LNCAP (cell line): ENCODE results near the gene CUX1.

ENCODE experiments used
- TF ChIP-seq, protein P1 (sequence below): fragments of 450-650 bp; IDR thresholded peaks from 2 replicates; pipeline ENCODE4 v1.5.1; 2017; ENCODE audit warnings: mild to moderate bottlenecking

CUX1 gene

DNA sequence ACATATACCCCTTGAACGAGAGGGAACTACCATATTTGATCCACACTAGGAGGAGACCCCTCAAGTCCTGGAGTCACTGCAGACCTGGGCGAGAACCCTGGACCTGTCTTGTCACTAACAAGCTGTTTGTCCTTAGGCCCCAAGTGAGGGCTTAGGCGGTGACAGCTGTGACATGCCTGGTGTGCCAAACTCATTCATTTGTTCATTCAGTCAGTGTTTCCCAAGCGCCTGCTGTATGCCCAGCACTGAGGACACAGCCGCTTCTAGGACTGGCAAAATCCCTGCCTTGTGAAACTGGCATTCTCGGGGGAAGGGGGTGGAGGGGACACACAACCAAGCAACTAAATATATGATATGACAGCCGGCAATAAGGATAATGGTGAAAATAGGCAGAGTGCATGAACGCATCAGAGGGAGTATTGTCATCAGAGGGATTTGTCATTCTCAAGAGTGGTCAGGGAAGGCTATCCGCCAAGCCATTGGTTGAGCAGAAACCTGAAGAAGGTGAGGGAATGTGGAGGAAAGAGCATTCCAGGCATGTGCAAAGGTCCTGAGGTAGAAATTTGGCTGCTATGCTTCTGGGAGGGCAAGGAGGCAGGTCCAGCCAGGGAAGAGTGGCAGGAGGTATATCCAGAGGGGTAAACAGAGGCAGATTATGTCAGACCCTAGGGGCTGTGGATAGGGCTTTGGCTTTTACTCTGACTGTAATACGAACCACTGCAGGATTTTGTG is 480.2 kb downstream of the CUX1 start:
- TF ChIP-seq, protein P1, sequence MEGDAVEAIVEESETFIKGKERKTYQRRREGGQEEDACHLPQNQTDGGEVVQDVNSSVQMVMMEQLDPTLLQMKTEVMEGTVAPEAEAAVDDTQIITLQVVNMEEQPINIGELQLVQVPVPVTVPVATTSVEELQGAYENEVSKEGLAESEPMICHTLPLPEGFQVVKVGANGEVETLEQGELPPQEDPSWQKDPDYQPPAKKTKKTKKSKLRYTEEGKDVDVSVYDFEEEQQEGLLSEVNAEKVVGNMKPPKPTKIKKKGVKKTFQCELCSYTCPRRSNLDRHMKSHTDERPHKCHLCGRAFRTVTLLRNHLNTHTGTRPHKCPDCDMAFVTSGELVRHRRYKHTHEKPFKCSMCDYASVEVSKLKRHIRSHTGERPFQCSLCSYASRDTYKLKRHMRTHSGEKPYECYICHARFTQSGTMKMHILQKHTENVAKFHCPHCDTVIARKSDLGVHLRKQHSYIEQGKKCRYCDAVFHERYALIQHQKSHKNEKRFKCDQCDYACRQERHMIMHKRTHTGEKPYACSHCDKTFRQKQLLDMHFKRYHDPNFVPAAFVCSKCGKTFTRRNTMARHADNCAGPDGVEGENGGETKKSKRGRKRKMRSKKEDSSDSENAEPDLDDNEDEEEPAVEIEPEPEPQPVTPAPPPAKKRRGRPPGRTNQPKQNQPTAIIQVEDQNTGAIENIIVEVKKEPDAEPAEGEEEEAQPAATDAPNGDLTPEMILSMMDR, result no peak

DNA sequence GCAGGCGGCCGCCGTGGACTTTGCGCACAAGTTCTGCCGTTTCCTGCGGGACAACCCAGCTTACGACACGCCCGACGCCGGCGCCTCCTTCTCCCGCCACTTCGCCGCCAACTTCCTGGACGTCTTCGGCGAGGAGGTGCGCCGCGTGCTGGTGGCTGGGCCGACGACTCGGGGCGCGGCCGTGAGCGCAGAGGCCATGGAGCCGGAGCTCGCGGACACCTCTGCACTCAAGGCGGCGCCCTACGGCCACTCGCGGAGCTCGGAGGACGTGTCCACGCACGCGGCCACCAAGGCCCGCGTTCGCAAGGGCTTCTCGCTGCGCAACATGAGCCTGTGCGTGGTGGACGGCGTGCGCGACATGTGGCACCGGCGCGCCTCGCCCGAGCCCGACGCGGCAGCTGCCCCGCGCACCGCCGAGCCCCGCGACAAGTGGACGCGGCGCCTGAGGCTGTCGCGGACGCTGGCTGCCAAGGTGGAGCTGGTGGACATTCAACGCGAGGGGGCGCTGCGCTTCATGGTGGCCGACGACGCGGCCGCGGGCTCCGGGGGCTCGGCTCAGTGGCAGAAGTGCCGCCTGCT is 483.3 kb downstream of the CUX1 start:
- TF ChIP-seq, protein P1, result no peak

DNA sequence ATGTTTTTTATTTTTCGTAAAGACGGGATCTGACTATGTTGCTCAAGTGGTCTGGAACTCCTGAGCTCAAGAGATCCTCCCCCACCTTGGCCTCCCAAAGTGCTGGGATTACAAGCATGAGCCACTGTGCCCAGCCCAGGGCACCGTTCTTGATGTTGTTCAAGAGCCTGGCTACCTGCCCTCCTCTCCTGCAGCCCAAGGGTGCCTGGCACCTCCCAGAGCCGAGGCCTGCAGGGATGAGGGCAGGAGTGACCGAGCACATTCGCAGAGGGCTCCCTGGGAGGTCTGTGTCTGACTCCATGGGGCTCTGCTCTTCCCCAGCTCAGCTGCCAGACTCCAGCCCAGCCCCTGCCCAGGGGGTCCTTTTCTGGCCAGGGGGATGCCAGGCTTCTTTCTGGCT is 484.6 kb downstream of the CUX1 start:
- TF ChIP-seq, protein P1, result no peak

DNA sequence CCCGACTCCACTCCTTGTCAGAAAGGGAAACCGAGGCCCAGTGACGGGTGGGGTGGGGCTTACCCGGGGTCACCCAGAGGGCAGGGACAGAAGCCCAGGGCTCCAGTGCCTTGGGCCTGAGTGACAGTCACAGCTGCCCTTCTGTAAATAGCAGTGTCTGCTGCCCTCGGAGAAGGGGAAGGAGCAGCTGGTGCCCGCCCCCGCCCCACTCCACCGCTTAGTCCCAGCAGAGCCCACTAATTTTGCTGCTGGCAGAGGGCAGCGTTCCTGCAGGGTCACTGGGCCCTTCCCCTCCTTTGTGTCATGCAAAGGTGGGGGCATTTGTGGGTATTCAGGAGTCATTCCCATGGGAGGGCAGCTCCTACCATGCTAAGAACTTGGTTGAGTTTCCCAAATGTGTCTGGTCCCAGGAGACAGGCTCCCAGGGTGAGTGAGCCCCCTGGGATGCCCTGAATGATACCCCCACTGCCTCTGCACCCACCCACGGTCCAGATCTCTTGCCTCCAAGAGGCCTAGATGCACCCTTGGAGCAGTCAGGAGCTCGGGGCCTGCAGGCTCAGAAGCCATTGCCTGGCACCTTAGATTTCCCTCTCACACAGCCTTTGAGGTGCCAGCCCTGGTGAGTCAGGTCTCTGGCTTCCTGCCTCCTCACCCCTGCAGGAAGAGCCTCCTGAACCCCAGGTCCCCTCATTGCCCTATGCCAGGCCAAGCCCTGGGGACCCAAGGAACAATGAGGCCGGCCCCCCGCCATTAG is 486.4 kb downstream of the CUX1 start:
- TF ChIP-seq, protein P1, result no peak

DNA sequence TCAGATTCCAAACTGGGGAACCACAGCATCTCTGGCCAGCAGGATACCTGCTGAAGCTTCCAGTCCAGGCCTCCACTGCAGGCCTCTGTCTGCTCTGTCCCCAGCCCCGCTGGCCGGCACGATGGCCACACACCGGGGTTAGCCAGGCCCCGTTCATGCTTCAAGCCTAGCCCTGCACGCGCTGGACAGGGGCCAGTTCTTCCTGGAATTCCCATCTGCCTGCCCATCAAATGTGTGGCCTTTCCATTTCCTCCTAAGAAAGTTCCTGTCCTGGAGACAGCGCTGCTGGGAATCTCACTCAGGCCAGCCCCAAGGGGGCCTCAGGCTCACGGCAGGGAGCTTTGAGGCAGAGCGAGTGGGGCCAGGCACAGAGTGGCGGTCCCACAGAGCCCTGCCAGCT is 487.2 kb downstream of the CUX1 start:
- TF ChIP-seq, protein P1, result no peak

DNA sequence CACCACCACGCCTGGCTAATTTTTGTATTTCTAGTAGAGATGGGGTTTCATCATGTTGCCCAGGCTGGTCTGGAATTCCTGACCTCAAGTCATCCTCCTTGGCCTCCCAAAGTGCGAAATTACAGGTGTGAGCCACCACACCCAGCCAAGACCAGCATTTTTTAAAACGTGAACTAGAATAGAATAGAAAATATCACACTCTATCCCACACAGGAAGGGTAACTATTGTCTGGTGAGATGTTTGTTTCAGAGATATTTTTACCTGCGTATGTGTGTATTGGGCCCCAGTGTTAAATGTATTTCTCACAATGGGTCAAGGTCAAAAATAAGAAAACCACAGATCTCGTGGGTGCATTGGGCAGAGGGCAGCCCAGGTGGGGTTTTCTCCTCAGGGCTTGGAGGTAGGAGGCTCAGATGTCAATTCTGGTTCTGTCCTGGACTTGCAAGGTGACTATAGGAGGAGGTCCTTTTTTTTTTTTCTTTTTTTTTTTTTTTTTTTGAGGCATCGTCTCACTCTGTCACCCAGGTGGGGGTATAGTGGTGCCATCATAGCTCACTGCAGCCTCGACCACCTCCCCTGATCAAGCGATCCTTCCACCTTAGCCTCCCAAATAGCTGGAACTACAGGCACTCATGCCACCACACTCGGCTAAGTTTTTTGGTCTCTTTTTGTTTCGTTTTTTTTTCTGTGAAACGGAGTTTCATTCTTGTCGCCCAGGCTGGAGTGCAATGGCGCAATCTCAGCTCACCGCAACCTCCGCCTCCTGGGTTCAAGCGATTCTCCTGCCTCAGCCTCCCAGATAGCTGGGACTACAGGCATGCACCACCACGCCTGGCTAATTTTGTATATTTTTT is 488.2 kb downstream of the CUX1 start:
- TF ChIP-seq, protein P1, result no peak

DNA sequence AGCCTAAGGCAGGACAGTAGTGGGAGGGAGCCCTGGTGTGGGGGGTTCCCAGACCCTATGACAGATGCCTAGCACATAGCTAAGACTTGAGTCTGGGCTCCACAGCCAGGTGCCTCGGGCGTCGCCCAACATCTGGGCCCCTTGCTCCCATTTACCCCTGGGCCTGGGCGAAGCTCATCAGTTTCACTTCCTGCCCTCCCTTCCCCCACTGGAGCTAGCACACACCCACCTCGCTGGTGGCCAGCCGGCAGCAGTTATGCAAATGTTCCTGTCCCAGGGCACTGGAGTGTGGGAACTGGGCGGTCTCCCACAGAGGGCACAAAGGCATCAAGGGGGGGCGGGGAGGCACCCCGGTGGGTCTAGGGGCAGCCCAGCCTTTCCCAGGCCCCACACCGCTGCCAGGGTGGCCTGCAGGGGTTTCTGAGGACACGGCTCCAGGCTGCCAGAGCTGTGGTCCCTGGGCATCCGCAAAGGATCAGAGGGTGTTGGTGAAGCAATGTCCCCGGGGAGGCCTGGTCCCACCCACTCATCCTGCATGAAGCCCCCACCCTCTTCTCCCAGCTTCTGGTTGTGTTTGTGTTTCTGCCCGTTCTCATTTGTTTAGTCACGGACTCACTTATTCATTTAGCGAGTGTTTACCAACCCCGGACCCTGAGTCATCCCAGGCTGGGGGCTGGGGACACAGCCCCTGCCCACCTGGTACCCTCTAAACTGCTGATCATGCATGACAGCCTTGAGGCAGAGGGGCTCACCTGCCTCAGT is 489.7 kb downstream of the CUX1 start:
- TF ChIP-seq, protein P1, result no peak
